Stimulated activated naive CD8-positive, alpha-beta T cell treated with anti-CD3 and anti-CD28 coated beads, Interleukin-15, amount 100 ng/mL, for 72 hours (primary cell): ENCODE measurements around the gene KRTAP10-10.
"Not testable (repeated sequence)": the region's sequence is repeated elsewhere in the genome, so short reads cannot be mapped to it uniquely, and the experiment has no call there.

Experiments used
- ATAC-seq: fragments of 150-1000 bp; cut with Tn5 transposase; 2 replicates; pipeline ENCODE4 v1.10.0; 2021; ENCODE audit warnings: mild to moderate bottlenecking, moderate library complexity
- DNase-seq, 2 donors: peaks; one replicate each; pipeline ENCODE4 v3.0.0; 2021 to 2022
- H3K27ac Mint-ChIP-seq, 2 donors: one replicate each; pipeline ENCODE4 v1.8.0; 2022; ENCODE audit warnings: mild to moderate bottlenecking in 2 of 2, mixed read lengths in 2 of 2, moderate library complexity in 2 of 2
- H3K27me3 Mint-ChIP-seq: one replicate; pipeline ENCODE4 v1.8.0; 2022; ENCODE audit warnings: mixed read lengths
- H3K4me1 Mint-ChIP-seq: one replicate; pipeline ENCODE4 v1.8.0; 2022; ENCODE audit warnings: mild to moderate bottlenecking, mixed read lengths
- H3K4me3 Mint-ChIP-seq, 2 donors: one replicate each; pipeline ENCODE4 v1.8.0; 2022; ENCODE audit warnings: mild to moderate bottlenecking in 2 of 2, mixed read lengths in 2 of 2, moderate library complexity in 1 of 2
- H3K9me3 Mint-ChIP-seq, 2 donors: one replicate each; pipeline ENCODE4 v1.8.0; 2022; ENCODE audit warnings: mixed read lengths in 2 of 2

Gene KRTAP10-10, protein sequence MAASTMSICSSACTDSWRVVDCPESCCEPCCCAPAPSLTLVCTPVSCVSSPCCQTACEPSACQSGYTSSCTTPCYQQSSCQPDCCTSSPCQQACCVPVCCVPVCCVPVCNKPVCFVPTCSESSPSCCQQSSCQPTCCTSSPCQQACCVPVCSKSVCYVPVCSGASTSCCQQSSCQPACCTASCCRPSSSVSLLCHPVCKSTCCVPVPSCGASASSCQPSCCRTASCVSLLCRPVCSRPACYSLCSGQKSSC

DNA sequence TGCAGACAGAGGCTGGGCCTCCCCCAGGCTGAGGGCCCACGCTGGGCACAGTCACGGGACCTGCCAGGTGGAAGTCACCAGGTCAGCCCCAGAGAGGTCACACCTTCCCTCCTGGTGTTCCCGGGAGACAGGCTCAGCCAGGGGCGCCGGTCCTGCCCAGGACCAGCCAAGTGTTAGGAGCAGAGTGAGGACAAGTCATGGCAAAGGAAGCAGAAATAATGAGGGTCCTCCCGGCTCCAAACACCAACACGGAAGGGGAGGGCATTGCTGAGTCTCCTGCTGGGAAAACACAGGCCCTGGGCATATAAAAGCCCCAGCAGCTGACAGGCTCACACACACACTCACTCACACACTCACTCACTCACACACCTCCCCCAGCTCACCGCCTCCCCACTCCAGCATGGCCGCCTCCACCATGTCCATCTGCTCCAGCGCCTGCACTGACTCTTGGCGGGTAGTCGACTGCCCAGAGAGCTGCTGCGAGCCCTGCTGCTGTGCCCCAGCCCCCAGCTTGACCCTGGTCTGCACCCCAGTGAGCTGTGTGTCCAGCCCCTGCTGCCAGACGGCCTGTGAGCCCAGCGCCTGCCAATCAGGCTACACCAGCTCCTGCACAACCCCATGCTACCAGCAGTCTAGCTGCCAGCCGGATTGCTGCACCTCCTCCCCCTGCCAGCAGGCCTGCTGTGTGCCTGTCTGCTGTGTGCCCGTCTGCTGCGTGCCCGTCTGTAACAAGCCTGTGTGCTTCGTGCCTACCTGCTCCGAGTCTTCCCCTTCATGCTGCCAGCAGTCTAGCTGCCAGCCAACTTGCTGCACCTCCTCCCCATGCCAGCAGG, at the start of gene KRTAP10-10:
Gene KRTAP10-10, plus strand, starts transcription at position 339 of the 833 bp plus-strand sequence. Its CDS starts 62 bp downstream, at position 401.
- DNase-seq (no peak), ATAC-seq (no peak)
- Mint-ChIP-seq H3K4me1 (peaks cover 10% of the 10 kb centered on the region), H3K9me3 (peaks cover 25 to 41% of the 10 kb centered on the region in 2 donors), H3K4me3 (no peak within 1 kb of the TSS), H3K27ac (peak within 1 kb of the TSS in 1 of 2 donors; percentile 55), H3K27me3 (no peaks in the 10 kb centered on the region)

DNA sequence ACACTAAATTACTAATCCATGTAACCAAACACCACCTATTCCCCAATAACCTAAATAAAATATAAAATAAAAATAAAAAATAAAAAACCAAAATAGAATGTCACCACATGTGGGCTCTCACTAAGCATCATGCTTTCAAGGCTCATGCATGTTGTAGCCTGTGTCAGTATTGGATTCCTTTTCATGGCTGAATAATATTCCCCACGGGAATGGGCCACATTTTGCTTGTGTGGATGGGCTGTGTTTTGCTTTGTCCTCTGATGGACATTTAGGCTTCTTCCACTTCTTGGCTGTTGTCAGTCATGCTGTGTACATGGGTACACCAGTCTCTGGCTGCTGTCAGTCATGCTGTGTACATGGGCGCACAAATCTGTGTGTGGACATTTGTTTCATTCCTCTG, 48.1 kb upstream of the KRTAP10-10 start:
- H3K9me3 Mint-ChIP-seq, result no peaks in the 10 kb centered on the region
- peaks cover 13% of the 10 kb centered on the region for H3K4me1 Mint-ChIP-seq
- H3K27ac Mint-ChIP-seq, result no peak overlapping the region
- no peak overlapping the region for H3K4me3 Mint-ChIP-seq
- peaks cover 15% of the 10 kb centered on the region for H3K27me3 Mint-ChIP-seq
- no peak for DNase-seq
- no peak for ATAC-seq

DNA sequence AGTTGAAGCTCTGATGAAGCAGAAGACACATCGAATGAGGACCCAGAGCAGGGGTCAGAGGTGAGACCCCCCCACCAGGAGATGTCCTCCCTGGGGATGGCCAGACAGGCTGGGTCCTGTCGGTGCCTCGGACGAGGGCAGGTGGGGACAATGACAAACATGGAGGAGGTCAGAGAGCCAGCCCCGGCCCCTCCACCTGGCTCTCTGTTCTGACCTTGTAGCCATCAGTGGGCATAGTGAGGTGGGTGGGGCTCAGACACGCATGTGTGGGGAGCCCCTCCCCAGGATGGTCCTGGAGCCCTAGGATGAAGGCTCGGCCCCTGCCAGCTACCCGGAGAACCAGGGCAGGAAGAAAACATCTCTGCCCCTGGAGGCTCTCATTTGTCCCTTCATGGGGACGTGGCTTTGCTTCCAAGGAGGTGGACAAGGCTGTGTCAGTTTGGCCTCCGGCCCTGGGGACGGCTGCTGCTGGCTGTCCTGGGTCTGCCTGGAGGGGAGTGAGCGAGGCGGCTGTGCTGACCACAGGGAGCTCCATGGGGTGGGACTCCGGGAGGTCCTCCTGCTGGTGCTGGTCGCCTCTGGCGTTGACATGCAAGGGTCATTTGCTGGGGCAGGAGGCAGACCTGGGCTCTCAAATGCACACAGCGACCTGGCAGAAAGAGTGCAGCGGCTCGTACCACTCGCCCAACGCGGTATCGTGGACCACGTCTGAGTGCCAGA, 47.4 kb upstream of the KRTAP10-10 start:
- peaks cover 8% of the 10 kb centered on the region for H3K4me1 Mint-ChIP-seq
- H3K4me3 Mint-ChIP-seq, result no peak overlapping the region
- peaks cover 15% of the 10 kb centered on the region for H3K27me3 Mint-ChIP-seq
- H3K27ac Mint-ChIP-seq, result no peak overlapping the region
- DNase-seq, result no peak
- no peaks in the 10 kb centered on the region for H3K9me3 Mint-ChIP-seq
- no peak for ATAC-seq

DNA sequence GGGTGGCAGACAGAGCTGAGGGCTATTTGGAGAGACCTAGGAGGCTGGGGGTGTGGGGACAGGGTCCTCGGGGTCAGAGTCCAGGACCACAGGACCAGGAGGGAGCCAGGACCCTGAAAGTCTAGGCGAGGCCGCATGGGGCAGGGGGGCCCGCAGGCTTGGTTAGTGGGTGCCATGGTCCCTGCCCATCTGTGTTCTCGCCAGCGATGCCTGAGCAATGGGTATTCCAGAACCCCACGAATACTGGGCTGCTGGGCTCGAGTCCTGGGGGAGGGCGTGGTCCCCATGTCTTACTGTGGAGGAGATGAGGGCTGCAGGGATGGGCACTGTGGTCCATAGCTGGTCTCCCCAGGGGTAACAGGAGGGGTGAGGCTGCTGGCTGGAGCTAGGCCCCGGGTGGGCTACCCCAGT, 46.8 kb upstream of the KRTAP10-10 start:
- no peak for DNase-seq
- peaks cover 15% of the 10 kb centered on the region for H3K27me3 Mint-ChIP-seq
- ATAC-seq, result no peak
- no peak overlapping the region for H3K4me3 Mint-ChIP-seq
- H3K27ac Mint-ChIP-seq, result no peak overlapping the region
- peaks cover 8% of the 10 kb centered on the region for H3K4me1 Mint-ChIP-seq
- H3K9me3 Mint-ChIP-seq, result no peaks in the 10 kb centered on the region

DNA sequence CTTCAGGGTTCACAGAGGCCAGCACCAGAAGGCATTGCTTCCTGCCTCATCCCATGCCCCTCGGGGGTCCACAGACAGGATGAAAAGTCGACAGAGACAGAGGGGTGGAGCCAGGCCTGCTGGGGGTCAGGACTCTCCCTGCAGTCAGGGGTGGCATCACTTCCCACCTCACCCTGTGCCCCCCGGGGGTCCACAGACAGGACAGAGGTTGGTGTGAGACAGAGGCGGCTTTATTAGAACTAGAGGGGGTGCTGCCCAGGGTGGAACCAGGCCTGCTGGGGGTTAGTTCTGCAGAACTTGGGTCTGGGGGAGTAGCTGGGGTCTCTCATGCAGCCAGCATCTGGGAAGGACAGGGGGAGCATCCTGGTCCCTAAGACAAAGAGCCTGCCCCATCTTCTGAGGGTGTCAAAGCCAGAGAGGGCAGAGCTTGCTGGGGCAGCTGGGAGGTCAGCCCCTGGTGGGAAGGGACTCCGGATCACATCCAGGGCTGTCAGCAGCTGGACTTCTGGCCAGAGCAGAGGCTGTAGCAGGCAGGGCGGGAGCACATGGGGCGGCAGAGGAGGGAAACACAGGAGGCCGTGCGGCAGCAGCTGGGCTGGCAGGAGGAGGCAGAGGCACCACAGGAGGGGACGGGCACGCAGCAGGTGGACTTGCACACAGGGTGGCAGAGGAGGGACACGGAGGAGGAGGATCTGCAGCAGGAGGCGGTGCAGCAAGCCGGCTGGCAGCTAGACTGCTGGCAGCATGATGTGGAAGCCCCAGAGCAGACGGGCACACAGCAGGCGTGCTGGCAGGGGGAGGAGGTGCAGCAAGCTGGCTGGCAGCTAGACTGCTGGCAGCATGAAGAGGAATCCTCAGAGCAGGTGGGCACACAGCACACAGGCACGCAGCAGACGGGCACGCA, 46.0 kb upstream of the KRTAP10-10 start:
- H3K4me1 Mint-ChIP-seq, DNase-seq, H3K4me3 Mint-ChIP-seq, H3K9me3 Mint-ChIP-seq, H3K27ac Mint-ChIP-seq, ATAC-seq: not testable (repeated sequence)
- H3K27me3 Mint-ChIP-seq, result peaks cover 15% of the 10 kb centered on the region

DNA sequence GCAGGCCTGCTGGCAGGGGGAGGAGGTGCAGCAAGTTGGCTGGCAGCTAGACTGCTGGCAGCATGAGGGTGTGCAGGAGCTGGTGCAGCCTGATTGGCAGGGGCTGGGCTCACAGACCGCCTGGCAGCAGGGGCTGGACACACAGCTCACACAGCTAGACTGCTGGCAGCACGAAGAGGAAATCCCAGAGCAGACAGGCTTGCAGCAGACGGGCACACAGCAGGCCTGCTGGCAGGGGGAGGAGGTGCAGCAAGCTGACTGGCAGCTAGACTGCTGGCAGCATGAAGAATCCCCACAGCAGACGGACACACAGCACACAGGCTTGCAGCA, 45.4 kb upstream of the KRTAP10-10 start:
- not testable (repeated sequence) for H3K27ac Mint-ChIP-seq, ATAC-seq, H3K4me3 Mint-ChIP-seq, H3K9me3 Mint-ChIP-seq, DNase-seq, H3K4me1 Mint-ChIP-seq
- peaks cover 15% of the 10 kb centered on the region for H3K27me3 Mint-ChIP-seq

DNA sequence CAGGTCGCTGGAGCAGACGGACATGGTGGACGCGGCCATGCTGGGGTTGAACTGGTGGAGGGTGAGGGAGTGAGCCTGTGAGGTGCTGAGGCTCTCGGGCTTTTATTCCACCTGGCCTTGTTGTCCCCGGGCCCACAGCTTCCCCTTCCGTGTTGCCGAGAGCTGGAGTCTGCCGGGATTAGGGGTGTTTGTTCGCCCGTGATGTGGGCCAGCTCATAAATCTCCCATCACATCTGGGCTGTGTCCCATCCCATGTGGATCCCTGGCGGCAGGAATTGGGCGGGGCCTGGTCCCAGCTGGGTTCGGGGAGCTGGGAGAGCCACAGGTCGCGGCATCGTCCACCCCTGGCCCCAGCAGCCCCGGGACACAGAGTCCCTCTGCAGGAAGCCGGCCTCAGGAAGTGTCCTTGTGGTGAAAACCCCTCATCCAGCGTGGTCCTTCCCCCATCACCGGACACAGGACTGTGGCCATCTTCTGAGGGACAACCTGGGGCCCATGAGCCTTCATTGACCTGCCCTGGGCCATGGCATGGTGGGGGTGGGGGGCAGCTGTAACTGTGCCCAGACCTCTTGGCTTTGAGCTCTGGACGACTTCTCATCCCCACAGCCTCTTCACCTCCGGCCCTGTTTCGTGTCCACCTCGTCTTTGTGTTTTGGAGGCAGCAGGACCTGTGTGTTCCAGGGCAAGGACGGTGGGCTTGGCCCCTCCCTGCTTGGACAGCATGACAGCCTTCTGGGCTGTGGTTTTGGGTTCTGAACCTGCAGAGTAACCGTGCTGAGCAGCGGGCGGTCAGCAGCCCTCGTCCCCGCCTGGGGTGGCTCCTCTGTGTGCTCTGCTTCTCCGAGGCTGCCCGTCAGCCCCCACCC, 44.5 kb upstream of the KRTAP10-10 start, which contains the start of gene KRTAP10-6:
Gene KRTAP10-6, minus strand, starts transcription at position 60 of the 866 bp plus-strand sequence. Its CDS starts 21 bp downstream, at position 39.
- no peak within 1 kb of the TSS for H3K27ac Mint-ChIP-seq
- no peak for ATAC-seq
- peaks cover 8% of the 10 kb centered on the region for H3K4me1 Mint-ChIP-seq
- H3K9me3 Mint-ChIP-seq, result no peaks in the 10 kb centered on the region
- no peak for DNase-seq
- peaks cover 15% of the 10 kb centered on the region for H3K27me3 Mint-ChIP-seq
- H3K4me3 Mint-ChIP-seq, result no peak within 1 kb of the TSS

DNA sequence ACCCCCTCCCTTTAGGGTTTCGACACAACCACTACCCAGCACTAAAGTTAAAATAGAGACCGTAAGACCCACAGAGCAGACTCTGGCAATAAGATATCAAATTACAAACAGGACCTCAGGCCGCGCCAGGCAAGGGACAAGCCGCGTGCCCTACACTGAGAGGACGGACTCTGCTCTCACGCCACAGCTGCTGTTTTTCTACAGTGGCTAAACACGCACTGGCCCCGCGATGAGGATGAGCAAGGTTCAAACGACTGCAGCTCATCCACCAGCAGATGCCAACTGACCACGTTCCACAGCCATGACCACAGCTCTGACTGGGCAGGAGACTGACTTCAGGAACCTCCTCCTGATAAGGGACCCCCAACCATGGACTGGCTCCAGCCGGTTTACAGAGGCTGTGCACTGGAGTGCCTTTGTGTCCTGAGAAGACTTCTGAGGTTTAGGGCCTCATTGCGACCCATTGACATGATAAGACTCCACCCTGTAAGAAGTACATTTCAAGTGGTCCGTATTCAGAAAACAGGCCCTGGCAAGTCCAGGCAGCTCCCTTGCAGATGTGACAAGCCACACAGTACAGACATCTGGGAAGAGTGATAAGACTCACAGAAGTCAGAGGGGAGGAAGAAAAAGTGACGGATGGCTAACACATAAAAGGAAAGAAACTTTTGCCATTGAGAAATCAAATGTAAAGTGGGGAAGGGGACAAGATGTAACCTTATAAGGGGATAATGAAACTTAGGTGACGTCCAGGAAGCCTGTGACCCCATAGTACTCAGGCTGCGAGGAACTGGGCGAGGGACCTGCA, 43.4 kb upstream of the KRTAP10-10 start:
- DNase-seq (no peak), ATAC-seq (no peak)
- Mint-ChIP-seq H3K27ac (no peak overlapping the region), H3K4me1 (peaks cover 8% of the 10 kb centered on the region), H3K9me3 (peaks cover 0 to 10% of the 10 kb centered on the region in 2 donors), H3K4me3 (no peak overlapping the region), H3K27me3 (peaks cover 15% of the 10 kb centered on the region)

DNA sequence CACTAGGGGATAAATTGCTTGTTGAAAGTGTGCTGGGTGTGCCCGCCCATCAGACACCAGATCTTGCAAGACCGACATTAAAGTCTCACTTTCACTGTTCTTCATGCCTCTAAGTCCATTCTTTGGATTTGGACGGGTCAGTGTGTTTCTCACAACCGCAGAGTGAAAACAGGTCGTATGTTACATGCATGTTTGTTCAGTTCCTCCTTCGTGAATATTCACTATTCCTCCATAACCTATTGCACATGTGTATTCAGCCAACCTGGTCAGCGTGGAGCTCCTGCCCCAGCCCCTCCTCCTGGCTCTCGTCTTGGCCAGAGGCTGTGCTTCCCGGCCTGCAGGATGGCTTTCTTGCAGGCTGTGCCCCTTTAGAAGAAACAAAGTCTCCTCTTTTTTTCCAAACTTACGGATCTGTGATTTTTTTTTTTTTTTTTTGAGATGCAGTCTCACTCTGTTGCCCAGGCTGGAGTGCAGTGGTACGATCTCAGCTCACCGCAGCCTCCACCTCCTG, 42.7 kb upstream of the KRTAP10-10 start:
- no peak overlapping the region for H3K4me3 Mint-ChIP-seq
- DNase-seq, result no peak
- H3K27me3 Mint-ChIP-seq, result peaks cover 13% of the 10 kb centered on the region
- H3K27ac Mint-ChIP-seq, result no peak overlapping the region
- H3K4me1 Mint-ChIP-seq, result peaks cover 8% of the 10 kb centered on the region
- ATAC-seq, result no peak
- H3K9me3 Mint-ChIP-seq, result peaks cover 0 to 11% of the 10 kb centered on the region in 2 donors

DNA sequence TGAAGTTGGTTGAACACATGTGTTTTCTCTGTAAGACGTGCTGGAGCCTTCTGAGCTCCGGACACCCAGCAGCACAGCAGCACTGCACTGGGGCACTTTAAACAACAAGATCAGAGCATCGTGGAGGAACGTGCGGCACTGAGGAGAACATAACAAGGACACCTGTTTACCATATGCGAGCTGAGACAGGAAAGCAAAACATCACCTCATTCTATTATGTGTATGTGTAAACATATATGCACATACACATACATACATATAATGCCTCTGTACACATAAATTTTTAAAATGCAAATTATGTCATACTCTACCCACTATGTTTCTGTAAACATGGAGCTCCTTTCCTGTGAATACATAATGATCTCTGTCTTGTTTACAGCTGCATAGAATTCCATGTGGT, 41.6 kb upstream of the KRTAP10-10 start:
- Mint-ChIP-seq H3K27ac (no peak overlapping the region), H3K9me3 (peaks cover 0 to 11% of the 10 kb centered on the region in 2 donors), H3K4me1 (peaks cover 8% of the 10 kb centered on the region), H3K4me3 (no peak overlapping the region), H3K27me3 (peaks cover 9% of the 10 kb centered on the region)
- ATAC-seq, result no peak
- no peak for DNase-seq

DNA sequence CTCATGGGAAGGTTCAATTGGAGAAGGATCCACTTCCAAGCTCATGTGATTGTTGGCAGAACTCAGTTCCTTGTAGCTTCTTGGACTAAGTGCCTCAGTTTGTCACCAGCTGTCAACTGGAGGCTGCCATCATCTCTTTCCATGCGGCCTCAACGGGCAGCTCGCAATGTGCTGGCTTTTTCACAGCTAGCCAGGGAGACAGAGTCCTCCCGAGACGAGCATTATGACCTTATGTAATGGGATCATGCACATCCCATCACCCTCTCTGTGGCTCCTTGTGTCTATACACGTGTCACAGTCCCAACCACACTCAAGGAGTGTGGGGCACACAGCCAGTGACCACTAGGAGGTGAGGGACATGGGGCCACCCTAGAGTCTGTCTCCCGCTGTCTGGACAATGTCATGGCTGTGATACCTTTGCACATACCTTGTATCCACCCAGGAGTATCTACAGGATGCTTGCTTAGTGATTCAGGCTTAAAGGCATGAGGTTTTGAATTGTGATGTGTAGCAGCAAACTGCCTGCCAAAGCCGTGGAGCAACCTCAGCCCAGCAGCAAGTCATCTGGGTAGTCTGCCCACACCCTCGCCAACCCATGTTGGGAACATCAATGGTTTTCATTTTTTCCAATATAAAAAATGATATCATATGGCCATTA, 41.0 kb upstream of the KRTAP10-10 start:
- ATAC-seq, result no peak
- no peak overlapping the region for H3K27ac Mint-ChIP-seq
- H3K9me3 Mint-ChIP-seq, result peaks cover 0 to 11% of the 10 kb centered on the region in 2 donors
- DNase-seq, result no peak
- no peak overlapping the region for H3K4me3 Mint-ChIP-seq
- peaks cover 8% of the 10 kb centered on the region for H3K27me3 Mint-ChIP-seq
- peaks cover 7% of the 10 kb centered on the region for H3K4me1 Mint-ChIP-seq

DNA sequence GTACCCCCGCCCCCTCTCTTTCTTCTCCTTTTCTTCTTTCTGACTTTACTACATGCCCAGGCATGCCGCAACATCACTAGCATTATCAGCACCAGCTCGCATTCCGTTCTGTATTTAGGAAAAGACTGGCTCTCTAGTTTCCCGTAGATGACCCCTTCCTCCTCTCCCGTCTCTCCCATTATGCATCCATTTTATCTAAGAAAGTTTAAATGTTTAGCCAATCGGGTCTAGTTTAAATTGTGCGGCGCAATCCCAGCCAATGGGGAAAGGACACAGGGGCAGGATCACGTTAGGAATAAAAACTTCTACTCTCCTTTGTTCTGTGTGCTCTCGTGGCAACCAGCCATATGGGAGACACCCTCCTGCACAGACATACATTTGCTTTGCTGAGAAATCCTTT, 39.1 kb upstream of the KRTAP10-10 start:
- no peaks in the 10 kb centered on the region for H3K27me3 Mint-ChIP-seq
- H3K9me3 Mint-ChIP-seq, result peaks cover 0 to 11% of the 10 kb centered on the region in 2 donors
- ATAC-seq (no peak), DNase-seq (no peak)
- H3K4me1 Mint-ChIP-seq, result no peaks in the 10 kb centered on the region
- H3K27ac Mint-ChIP-seq, result no peak overlapping the region
- no peak overlapping the region for H3K4me3 Mint-ChIP-seq
